ENCODE measurements around the gene G3BP2.
"Not testable (repeated sequence)": the region's sequence is repeated elsewhere in the genome, so short reads cannot be mapped to it uniquely, and the experiment has no call there.

DNA sequence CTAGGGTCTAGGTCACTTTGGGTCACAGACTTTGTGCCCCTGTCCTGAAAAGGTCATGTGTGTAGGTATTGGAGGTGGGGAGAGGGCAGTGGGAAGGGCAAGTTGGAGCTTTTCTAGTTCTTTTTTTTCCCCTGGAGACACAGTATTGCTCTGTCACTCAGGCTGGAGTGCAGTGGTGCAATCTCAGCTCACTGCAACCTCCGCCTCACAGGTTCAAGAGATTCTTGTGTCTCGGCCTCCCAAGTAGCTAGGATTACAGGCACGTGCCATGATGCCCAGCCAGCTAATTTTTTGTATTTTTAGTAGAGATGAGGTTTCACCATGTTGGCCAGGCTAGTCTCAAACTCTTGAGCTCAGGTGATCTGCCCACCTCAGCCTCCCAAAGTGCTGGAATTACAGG is 42.8 kb upstream of the G3BP2 start:
- TF ChIP-seq, protein P1, sequence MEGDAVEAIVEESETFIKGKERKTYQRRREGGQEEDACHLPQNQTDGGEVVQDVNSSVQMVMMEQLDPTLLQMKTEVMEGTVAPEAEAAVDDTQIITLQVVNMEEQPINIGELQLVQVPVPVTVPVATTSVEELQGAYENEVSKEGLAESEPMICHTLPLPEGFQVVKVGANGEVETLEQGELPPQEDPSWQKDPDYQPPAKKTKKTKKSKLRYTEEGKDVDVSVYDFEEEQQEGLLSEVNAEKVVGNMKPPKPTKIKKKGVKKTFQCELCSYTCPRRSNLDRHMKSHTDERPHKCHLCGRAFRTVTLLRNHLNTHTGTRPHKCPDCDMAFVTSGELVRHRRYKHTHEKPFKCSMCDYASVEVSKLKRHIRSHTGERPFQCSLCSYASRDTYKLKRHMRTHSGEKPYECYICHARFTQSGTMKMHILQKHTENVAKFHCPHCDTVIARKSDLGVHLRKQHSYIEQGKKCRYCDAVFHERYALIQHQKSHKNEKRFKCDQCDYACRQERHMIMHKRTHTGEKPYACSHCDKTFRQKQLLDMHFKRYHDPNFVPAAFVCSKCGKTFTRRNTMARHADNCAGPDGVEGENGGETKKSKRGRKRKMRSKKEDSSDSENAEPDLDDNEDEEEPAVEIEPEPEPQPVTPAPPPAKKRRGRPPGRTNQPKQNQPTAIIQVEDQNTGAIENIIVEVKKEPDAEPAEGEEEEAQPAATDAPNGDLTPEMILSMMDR (IDR thresholded peaks at IDR 0.05; ENCODE audit: low read length), result not testable (repeated sequence)
- TF ChIP-seq EZH2 (IDR thresholded peaks at IDR 0.05; ENCODE audit: borderline replicate concordance, low read length), result not testable (repeated sequence)
